HepG2 (cell line): ENCODE results near the gene CCDC74A. TPM values are rescaled to one million over a fixed set of nuclear protein-coding genes. Genes with fewer than 3 reads are reported as not detected.
A peak's percentile ranks its signal among the peaks of the same experiment; 100 is the strongest.

Experiments used
- ARNT2 ChIP-seq: sonication (generic); formaldehyde crosslinking; IDR thresholded peaks from 2 replicates; pipeline ENCODE4 v1.8.0; 2022; ENCODE audit warnings: mild to moderate bottlenecking, low read depth, missing genetic modification reagents, moderate library complexity
- CBX2 ChIP-seq, 2 experiments: fragments of 200-600 bp in 1 of 2; sonication (generic); formaldehyde crosslinking in 1 of 2; IDR thresholded peaks; 2 replicates each; pipeline versions ENCODE4 v1.7.0 to v1.8.1; 2018 to 2022; ENCODE audit warnings: low read depth in 2 of 2, low read length in 1 of 2, mild to moderate bottlenecking in 1 of 2, missing genetic modification reagents in 1 of 2
- EP300 ChIP-seq, 3 experiments: sonication (generic) in 1 of 3; formaldehyde crosslinking in 1 of 3; IDR thresholded peaks; 2 replicates each; pipeline versions ENCODE4 v1.5.1 to v1.6.1; 2011 to 2020; ENCODE audit warnings: low read depth in 2 of 3, low read length in 2 of 3, borderline replicate concordance in 1 of 3, improper control_type of control experiment in 1 of 3, mild to moderate bottlenecking in 1 of 3, missing genetic modification reagents in 1 of 3, moderate library complexity in 1 of 3
- FOXA3 ChIP-seq: IDR thresholded peaks from 2 replicates; pipeline ENCODE4 v1.6.1; 2016; ENCODE audit warnings: missing genetic modification reagents, missing compliant biosample characterization
- HHEX ChIP-seq: IDR thresholded peaks from 2 replicates; pipeline ENCODE4 v1.6.1; 2016; ENCODE audit warnings: control low read depth
- KDM2A ChIP-seq: sonication (generic); formaldehyde crosslinking; IDR thresholded peaks from 2 replicates; pipeline ENCODE4 v1.4.0; 2020; ENCODE audit warnings: low read depth, missing genetic modification reagents, borderline replicate concordance
- NFKBIZ ChIP-seq: IDR thresholded peaks from 2 replicates; pipeline ENCODE4 v1.6.1; 2018; ENCODE audit warnings: missing genetic modification reagents, missing compliant biosample characterization
- PHF20 ChIP-seq: sonication (generic); formaldehyde crosslinking; IDR thresholded peaks from 2 replicates; pipeline ENCODE4 v1.5.0; 2020; ENCODE audit warnings: mild to moderate bottlenecking, missing genetic modification reagents
- RBM39 ChIP-seq: fragments of 200-400 bp; formaldehyde crosslinking; IDR thresholded peaks from one replicate; pipeline ENCODE4 v1.6.1; 2018; ENCODE audit warnings: antibody characterized with exemption, mild to moderate bottlenecking, low read depth, low read length; ENCODE audit not compliant: poor library complexity, severe bottlenecking
- RFXAP ChIP-seq: sonication (generic); formaldehyde crosslinking; IDR thresholded peaks from 2 replicates; pipeline ENCODE4 v1.4.0; 2020; ENCODE audit warnings: missing genetic modification reagents, borderline replicate concordance
- RXRA ChIP-seq: sonication (generic); formaldehyde crosslinking; IDR thresholded peaks from 2 replicates; pipeline ENCODE4 v1.5.1; 2020; ENCODE audit warnings: missing genetic modification reagents
- SMAD3 ChIP-seq: sonication (generic); formaldehyde crosslinking; IDR thresholded peaks from 2 replicates; pipeline ENCODE4 v1.4.0; 2020; ENCODE audit warnings: missing genetic modification reagents
- SPEN ChIP-seq: sonication (generic); formaldehyde crosslinking; IDR thresholded peaks from 2 replicates; pipeline ENCODE4 v1.5.1; 2020; ENCODE audit warnings: low read depth, mild to moderate bottlenecking, missing genetic modification reagents
- STAT5B ChIP-seq: sonication (generic); formaldehyde crosslinking; IDR thresholded peaks from 2 replicates; pipeline ENCODE4 v1.4.0; 2020; ENCODE audit warnings: missing genetic modification reagents
- TAF1 ChIP-seq: sonication (generic); formaldehyde crosslinking; IDR thresholded peaks from 2 replicates; pipeline ENCODE4 v1.4.0; 2020; ENCODE audit warnings: missing genetic modification reagents
- TOPORS ChIP-seq: sonication (generic); formaldehyde crosslinking; IDR thresholded peaks from 2 replicates; pipeline ENCODE4 v1.8.0; 2023; ENCODE audit warnings: mild to moderate bottlenecking, missing genetic modification reagents
- ZBTB7B ChIP-seq: sonication (generic); formaldehyde crosslinking; IDR thresholded peaks from 2 replicates; pipeline ENCODE4 v1.4.0; 2020; ENCODE audit warnings: missing genetic modification reagents
- ZC3H13 ChIP-seq: sonication (generic); formaldehyde crosslinking; IDR thresholded peaks from 2 replicates; pipeline ENCODE4 v1.8.1; 2023; ENCODE audit warnings: mild to moderate bottlenecking, missing genetic modification reagents, moderate library complexity
- ZIK1 ChIP-seq: sonication (generic); formaldehyde crosslinking; IDR thresholded peaks from 2 replicates; pipeline ENCODE4 v1.5.0; 2020; ENCODE audit warnings: mild to moderate bottlenecking, low read depth, missing genetic modification reagents, borderline replicate concordance
- ZNF235 ChIP-seq: sonication (generic); formaldehyde crosslinking; IDR thresholded peaks from 2 replicates; pipeline ENCODE4 v1.8.1; 2023; ENCODE audit warnings: mild to moderate bottlenecking, missing genetic modification reagents, borderline replicate concordance
- ZNF282 ChIP-seq: fragments of 450-650 bp; IDR thresholded peaks from 2 replicates; pipeline ENCODE4 v1.6.1; 2018; ENCODE audit not compliant: partially characterized antibody
- ZNF468 ChIP-seq: sonication (generic); formaldehyde crosslinking; IDR thresholded peaks from 2 replicates; pipeline ENCODE4 v1.8.0; 2022; ENCODE audit warnings: mild to moderate bottlenecking, moderate library complexity, missing genetic modification reagents
- ZNF605 ChIP-seq: sonication (generic); formaldehyde crosslinking; IDR thresholded peaks from 2 replicates; pipeline ENCODE4 v1.8.0; 2022; ENCODE audit warnings: mild to moderate bottlenecking, missing genetic modification reagents
- ZNF773 ChIP-seq: sonication (generic); formaldehyde crosslinking; IDR thresholded peaks from 2 replicates; pipeline ENCODE4 v1.4.0; 2020; ENCODE audit warnings: missing genetic modification reagents, borderline replicate concordance
- polyA plus RNA-seq, 8 experiments: library from polyadenylated mRNA; depleted of rRNA in 3 of 8; stranded (reverse) in 7 of 8; unstranded in 1 of 8; fragments of >200 nt; fragmentation: Illumina TruSeq in 4 of 8; extraction: Trizol in 4 of 8; gene quantifications; 2 replicates each; pipeline versions ENCODE4 v1.2.1 to v1.2.3, GENCODE V29; 2011 to 2016; ENCODE audit warnings: low read depth in 4 of 8, missing spikeins in 1 of 8, mixed read lengths in 1 of 8; ENCODE audit not compliant: insufficient read depth in 1 of 8
- total RNA-seq, 5 experiments: library from RNA; depleted of rRNA; stranded (reverse); fragments of >200 nt; fragmentation: Illumina TruSeq; extraction: Trizol; gene quantifications; 2 replicates each; pipeline ENCODE4 v1.2.3, GENCODE V29; 2016; ENCODE audit warnings: low read depth in 1 of 5
- TF ChIP-seq, protein P1 (sequence below), 2 experiments: sonication (generic) in 1 of 2; formaldehyde crosslinking in 1 of 2; IDR thresholded peaks; 2 replicates each; pipeline versions ENCODE4 v1.4.0 to v1.6.1; 2018 to 2020; ENCODE audit warnings: missing genetic modification reagents in 2 of 2, borderline replicate concordance in 1 of 2, low read depth in 1 of 2, mild to moderate bottlenecking in 1 of 2, missing biosample characterization in 1 of 2
- TF ChIP-seq, protein P2 (sequence below): sonication (generic); formaldehyde crosslinking; IDR thresholded peaks from 2 replicates; pipeline ENCODE4 v1.4.0; 2020; ENCODE audit warnings: missing genetic modification reagents

The CCDC74A gene
- total and polyA plus RNA-seq, 2 of the 13 experiments (the other 11 are each of a cell fraction or from before 2014, with no cell fraction given) = 0.15 to 0.17 TPM

DNA sequence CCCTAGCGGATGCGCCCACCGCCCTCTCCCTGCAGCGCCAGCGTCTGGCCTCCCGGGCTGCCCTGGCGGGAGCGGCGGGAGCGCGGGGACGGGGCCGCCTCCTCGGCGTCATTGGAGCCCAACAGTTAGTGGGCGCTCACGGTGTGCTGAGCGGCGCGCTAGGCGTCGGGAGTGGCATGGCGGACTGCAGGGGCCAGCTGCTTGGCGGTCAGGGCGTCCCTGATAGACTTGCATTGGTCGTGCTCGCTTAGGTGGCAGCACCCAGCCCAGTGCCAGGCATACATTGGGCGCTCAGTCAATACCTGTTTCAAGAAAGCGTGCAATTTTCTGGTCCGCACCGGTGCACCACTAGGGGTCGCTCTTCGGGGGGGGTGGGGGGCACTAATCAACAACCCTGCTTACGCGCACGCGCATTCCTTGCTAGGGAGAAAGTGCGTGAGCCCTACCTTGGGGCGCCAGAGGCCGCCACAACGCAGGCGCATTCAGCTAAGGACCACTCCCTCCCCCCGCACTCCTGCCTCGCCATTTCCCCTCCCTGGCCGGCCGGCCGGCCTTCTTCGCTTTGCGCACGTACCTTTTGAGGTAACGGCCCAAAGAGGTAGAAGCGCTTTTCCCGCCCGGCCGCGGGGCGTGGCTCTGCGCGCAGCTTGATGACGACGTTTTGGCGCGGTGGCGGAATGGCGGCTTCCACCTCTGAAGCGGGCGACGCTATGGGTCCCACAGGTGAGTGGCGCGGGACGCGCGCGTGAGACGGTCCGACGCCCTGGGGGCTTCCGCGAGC, 35.1 kb upstream of the CCDC74A start (continued):
- TF ChIP-seq ARNT2 (CRISPR knock-in tag) = peak; percentile 47
- TF ChIP-seq ZNF282 = no peak
- peak; percentile 81 for TF ChIP-seq KDM2A
- peak in 1 of 2 experiments; percentile 36; a peak in 1 of 4 replicates for TF ChIP-seq EP300 (IDR thresholded peaks at IDR 0.05; ENCODE audit: low read depth in 2 of 2, low read length in 2 of 2)
- 0 out of 2 replicates have a peak, but pooled peaks have one; percentile 8 for TF ChIP-seq EP300 (CRISPR knock-in tag; IDR thresholded peaks at IDR 0.05; ENCODE audit: borderline replicate concordance)
- TF ChIP-seq SPEN = peak; percentile 93
- TF ChIP-seq RBM39 = peak; percentile 74
- peak; percentile 59 for TF ChIP-seq TOPORS (CRISPR knock-in tag)
- peak; percentile 78; the same call in 1 of the 2 replicates for TF ChIP-seq TAF1
- no peak; the same call in 1 of the 2 replicates for TF ChIP-seq ZBTB7B (CRISPR knock-in tag)
- no peak for TF ChIP-seq FOXA3
- TF ChIP-seq ZC3H13 (CRISPR knock-in tag) = peak; percentile 46
- peak; percentile 75 for TF ChIP-seq RFXAP (CRISPR knock-in tag)
- TF ChIP-seq, protein P1, sequence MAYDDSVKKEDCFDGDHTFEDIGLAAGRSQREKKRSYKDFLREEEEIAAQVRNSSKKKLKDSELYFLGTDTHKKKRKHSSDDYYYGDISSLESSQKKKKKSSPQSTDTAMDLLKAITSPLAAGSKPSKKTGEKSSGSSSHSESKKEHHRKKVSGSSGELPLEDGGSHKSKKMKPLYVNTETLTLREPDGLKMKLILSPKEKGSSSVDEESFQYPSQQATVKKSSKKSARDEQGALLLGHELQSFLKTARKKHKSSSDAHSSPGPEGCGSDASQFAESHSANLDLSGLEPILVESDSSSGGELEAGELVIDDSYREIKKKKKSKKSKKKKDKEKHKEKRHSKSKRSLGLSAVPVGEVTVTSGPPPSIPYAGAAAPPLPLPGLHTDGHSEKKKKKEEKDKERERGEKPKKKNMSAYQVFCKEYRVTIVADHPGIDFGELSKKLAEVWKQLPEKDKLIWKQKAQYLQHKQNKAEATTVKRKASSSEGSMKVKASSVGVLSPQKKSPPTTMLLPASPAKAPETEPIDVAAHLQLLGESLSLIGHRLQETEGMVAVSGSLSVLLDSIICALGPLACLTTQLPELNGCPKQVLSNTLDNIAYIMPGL (CRISPR knock-in tag; IDR thresholded peaks at IDR 0.05; ENCODE audit: borderline replicate concordance in 1 of 2, low read depth in 1 of 2) = peak; percentile 91
- TF ChIP-seq STAT5B = no peak
- 0 out of 2 replicates have a peak, but pooled peaks have one; percentile 54 for TF ChIP-seq ZNF773 (CRISPR knock-in tag)
- TF ChIP-seq RXRA = peak; percentile 38; the same call in 1 of the 2 replicates
- TF ChIP-seq CBX2 (IDR thresholded peaks at IDR 0.05; ENCODE audit: low read depth, low read length) = no peak
- peak; percentile 39; the same call in 1 of the 2 replicates for TF ChIP-seq CBX2 (CRISPR knock-in tag; IDR thresholded peaks at IDR 0.05; ENCODE audit: low read depth)
- TF ChIP-seq, protein P2, sequence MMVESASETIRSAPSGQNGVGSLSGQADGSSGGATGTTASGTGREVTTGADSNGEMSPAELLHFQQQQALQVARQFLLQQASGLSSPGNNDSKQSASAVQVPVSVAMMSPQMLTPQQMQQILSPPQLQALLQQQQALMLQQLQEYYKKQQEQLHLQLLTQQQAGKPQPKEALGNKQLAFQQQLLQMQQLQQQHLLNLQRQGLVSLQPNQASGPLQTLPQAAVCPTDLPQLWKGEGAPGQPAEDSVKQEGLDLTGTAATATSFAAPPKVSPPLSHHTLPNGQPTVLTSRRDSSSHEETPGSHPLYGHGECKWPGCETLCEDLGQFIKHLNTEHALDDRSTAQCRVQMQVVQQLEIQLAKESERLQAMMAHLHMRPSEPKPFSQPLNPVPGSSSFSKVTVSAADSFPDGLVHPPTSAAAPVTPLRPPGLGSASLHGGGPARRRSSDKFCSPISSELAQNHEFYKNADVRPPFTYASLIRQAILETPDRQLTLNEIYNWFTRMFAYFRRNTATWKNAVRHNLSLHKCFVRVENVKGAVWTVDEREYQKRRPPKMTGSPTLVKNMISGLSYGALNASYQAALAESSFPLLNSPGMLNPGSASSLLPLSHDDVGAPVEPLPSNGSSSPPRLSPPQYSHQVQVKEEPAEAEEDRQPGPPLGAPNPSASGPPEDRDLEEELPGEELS (CRISPR knock-in tag) = no peak
- TF ChIP-seq PHF20 = peak; percentile 87; the same call in 1 of the 2 replicates
- peak; percentile 62; the same call in 1 of the 2 replicates for TF ChIP-seq SMAD3
- no peak for TF ChIP-seq HHEX (CRISPR knock-in tag)
- TF ChIP-seq ZNF605 = peak; percentile 67; the same call in 1 of the 2 replicates
- TF ChIP-seq ZIK1 (CRISPR knock-in tag) = no peak
- peak; percentile 77; the same call in 1 of the 2 replicates for TF ChIP-seq ZNF235 (CRISPR knock-in tag)
- TF ChIP-seq ZNF468 = no peak
- TF ChIP-seq NFKBIZ (CRISPR knock-in tag) = no peak
